Kidney (tissue), 14 donors: ENCODE data around the gene C1orf141. TPM values are rescaled to one million over a fixed set of nuclear protein-coding genes. Genes with fewer than 3 reads are reported as not detected.
"Not testable (repeated sequence)": the region's sequence is repeated elsewhere in the genome, so short reads cannot be mapped to it uniquely, and the experiment has no call there.

Experiments
- DNase-seq, 5 donors: peaks; one replicate each; pipeline ENCODE4 v3.0.0-alpha.2; 2013 to 2020
- FAIRE-seq: peaks from 2 replicates; lab custom pipeline; 2012; peaks lifted over from hg19 to GRCh38; lab: Jason Lieb, UNC
- H3K27ac ChIP-seq, 2 donors: one replicate each; pipeline ENCODE4 v1.7.0; 2013; ENCODE audit warnings: low read depth in 2 of 2, low read length in 2 of 2, inconsistent platforms in 1 of 2
- H3K27me3 ChIP-seq: one replicate; pipeline ENCODE4 v1.7.1; 2013; ENCODE audit warnings: low read length, inconsistent platforms; ENCODE audit not compliant: control insufficient read depth, insufficient read depth
- H3K36me3 ChIP-seq, 3 donors: one replicate each; pipeline versions ENCODE4 v1.7.0 to v1.7.1; 2013; ENCODE audit warnings: low read length in 3 of 3, control low read depth in 1 of 3, inconsistent platforms in 1 of 3; ENCODE audit not compliant: insufficient read depth in 3 of 3, control insufficient read depth in 2 of 3
- H3K4me1 ChIP-seq, 3 donors: one replicate each; pipeline versions ENCODE4 v1.7.0 to v1.7.1; 2013; ENCODE audit warnings: low read length in 3 of 3, inconsistent platforms in 1 of 3, low read depth in 1 of 3; ENCODE audit not compliant: control insufficient read depth in 2 of 3, insufficient read depth in 2 of 3
- H3K4me3 ChIP-seq, 3 donors: one replicate each; pipeline versions ENCODE4 v1.7.0 to v1.8.1; 2013; ENCODE audit warnings: low read length in 3 of 3, control low read depth in 1 of 3, inconsistent platforms in 1 of 3
- H3K9ac ChIP-seq, 3 donors: one replicate each; pipeline versions ENCODE4 v1.7.0 to v1.7.1; 2013; ENCODE audit warnings: low read length in 3 of 3, control low read depth in 1 of 3, inconsistent platforms in 1 of 3
- H3K9me3 ChIP-seq, 3 donors: one replicate each; pipeline versions ENCODE4 v1.7.0 to v1.7.1; 2013; ENCODE audit warnings: low read length in 3 of 3, control low read depth in 1 of 3, inconsistent platforms in 1 of 3; ENCODE audit not compliant: control insufficient read depth in 2 of 3, insufficient read depth in 1 of 3
- CTCF ChIP-seq: IDR thresholded peaks from 3 replicates; pipeline ENCODE4 v1.5.1; 2012; ENCODE audit warnings: mild to moderate bottlenecking, moderate library complexity, borderline replicate concordance; ENCODE audit not compliant: insufficient read depth; ENCODE audit errors: extremely low read depth
- intact Hi-C: fragments of 100-400 bp; cut with DNase I; formaldehyde crosslinking; loops from one replicate; pipeline ENCODE4 v1.11.1; 2022
- polyA plus RNA-seq: library from polyadenylated mRNA; stranded (reverse); fragments of 350-450 nt; fragmentation: Illumina TruSeq; extraction: RNeasy Lipid Tissue Mini Kit (QIAGEN cat#74804); gene quantifications from one replicate; pipeline ENCODE4 v1.2.3, GENCODE V29; 2014; ENCODE audit warnings: low read depth, low replicate concordance; ENCODE audit not compliant: insufficient read depth
- total RNA-seq: library from RNA; stranded (reverse); fragmentation: NEBNext Ultra II Directional; extraction: Animal tissue kit (Norgen Biotek cat#: 25700); gene quantifications from one replicate; pipeline ENCODE4 v1.2.1, GENCODE V29; 2021
- donor health status: control.
- donor health status: control.
- donor health status: control.
- donor health status: control.
- donor health status: control.
- donor health status: DM: yes; HTN: yes; CAD: no.
- donor health status: Normal renal cell carcinoma (clear cell type).

Gene C1orf141
- total and polyA plus RNA-seq, 2 donors from 2014 or later: not detected

- H3K36me3 ChIP-seq: no peaks in the 10 kb centered on the region
- H3K9ac ChIP-seq: no peak overlapping the region
- H3K27ac ChIP-seq: no peak overlapping the region
- H3K4me3 ChIP-seq: no peak overlapping the region
- H3K27me3 ChIP-seq: no peaks in the 10 kb centered on the region
- TF ChIP-seq CTCF: no peak
- DNase-seq (no peak), FAIRE-seq (no peak)
- intact Hi-C loops: no loop called here
- peaks cover 0 to 7% (median 4%) of the 10 kb centered on the region in 3 donors for H3K4me1 ChIP-seq
- H3K9me3 ChIP-seq: no peaks in the 10 kb centered on the region
Measured at GRCh38 chr1:67146101-67146500, 11.3 kb upstream of the C1orf141 start.

GRCh38 chr1:67144696-67145095 lies 9.9 kb upstream of the C1orf141 start:
- H3K9me3 ChIP-seq: no peaks in the 10 kb centered on the region
- intact Hi-C loops: no loop called here
- no peak for FAIRE-seq
- no peak overlapping the region for H3K4me3 ChIP-seq
- H3K9ac ChIP-seq: no peak overlapping the region
- no peak for TF ChIP-seq CTCF
- H3K4me1 ChIP-seq: peaks cover 0 to 7% (median 4%) of the 10 kb centered on the region in 3 donors
- no peak for DNase-seq
- no peak overlapping the region for H3K27ac ChIP-seq
- H3K36me3 ChIP-seq: no peaks in the 10 kb centered on the region
- H3K27me3 ChIP-seq: no peaks in the 10 kb centered on the region

- intact Hi-C loops: no loop called here
- TF ChIP-seq CTCF: no peak
- peaks cover 0 to 10% (median 4%) of the 10 kb centered on the region in 3 donors for H3K4me1 ChIP-seq
- no peak overlapping the region for H3K4me3 ChIP-seq
- no peaks in the 10 kb centered on the region for H3K9me3 ChIP-seq
- no peak overlapping the region for H3K9ac ChIP-seq
- no peaks in the 10 kb centered on the region for H3K27me3 ChIP-seq
- FAIRE-seq (no peak), DNase-seq (no peak)
- H3K27ac ChIP-seq: no peak overlapping the region
- H3K36me3 ChIP-seq: no peaks in the 10 kb centered on the region
Measured at GRCh38 chr1:67143966-67144365, 9.2 kb upstream of the C1orf141 start.

GRCh38 chr1:67142931-67143330 lies 8.2 kb upstream of the C1orf141 start:
- intact Hi-C loops: no loop called here
- Histone ChIP-seq H3K9me3 (no peaks in the 10 kb centered on the region), H3K4me1 (peaks cover 0 to 5% (median 0%) of the 10 kb centered on the region in 3 donors), H3K36me3 (no peaks in the 10 kb centered on the region), H3K4me3 (no peak overlapping the region), H3K27me3 (no peaks in the 10 kb centered on the region), H3K27ac (no peak overlapping the region), H3K9ac (no peak overlapping the region)
- no peak for FAIRE-seq
- no peak for TF ChIP-seq CTCF
- DNase-seq: no peak

- FAIRE-seq: peak; percentile 17
- intact Hi-C loops: not testable (repeated sequence)
Measured at GRCh38 chr1:67141832-67142231, 7.1 kb upstream of the C1orf141 start.

More at GRCh38 chr1:67141832-67142231, 7.1 kb upstream of the C1orf141 start:
- H3K9me3 ChIP-seq, DNase-seq, H3K36me3 ChIP-seq, H3K4me1 ChIP-seq, H3K4me3 ChIP-seq, H3K9ac ChIP-seq, H3K27ac ChIP-seq, H3K27me3 ChIP-seq: not testable (repeated sequence)
